Measurements from ENCODE around the gene SCAMP3. TPM values are rescaled to one million over a fixed set of nuclear protein-coding genes. Genes with fewer than 3 reads are reported as not detected.

SCAMP3 gene
- total and polyA plus RNA-seq, 10 of the 15 experiments (the other 5 are each of a cell fraction or from before 2014, with no cell fraction given), result 17.2 to 133 (median 87.3) TPM

GRCh38 chr1:155277902-155278688 is 15.9 kb upstream of the SCAMP3 start (continued):
- TF ChIP-seq FOXK2 (IDR thresholded peaks at IDR 0.05), result no peak
- no peak for TF ChIP-seq LARP7 (IDR thresholded peaks at IDR 0.05)
- no peak for TF ChIP-seq EED (IDR thresholded peaks at IDR 0.05; ENCODE audit: low read depth)
- TF ChIP-seq CREB1 (IDR thresholded peaks at IDR 0.05; ENCODE audit: low read depth), result no peak
- TF ChIP-seq TAF1 (IDR thresholded peaks at IDR 0.05; ENCODE audit: borderline replicate concordance, low read depth, low read length), result no peak
- no peak for TF ChIP-seq HSF1 (IDR thresholded peaks at IDR 0.05; ENCODE audit: low read depth, low read length)
- TF ChIP-seq TCF3 (IDR thresholded peaks at IDR 0.05; ENCODE audit: borderline replicate concordance, insufficient read depth, low read depth, low read length), result no peak
- no peak for TF ChIP-seq IRF5 (IDR thresholded peaks at IDR 0.05; ENCODE audit: borderline replicate concordance)
- peak; percentile 40 to 48 (median 41); a peak in 5 of 6 replicates for TF ChIP-seq CTCF (IDR thresholded peaks at IDR 0.05 in 2 of 3, conservative IDR thresholded peaks at IDR 0.05 in 1 of 3; ENCODE audit: control insufficient read depth in 2 of 3, extremely low read depth in 1 of 3, insufficient read depth in 1 of 3, low read depth in 3 of 3, low read length in 3 of 3)
- TF ChIP-seq SIN3A (IDR thresholded peaks at IDR 0.05; ENCODE audit: low read depth, low read length), result peak; percentile 81
- no peak for TF ChIP-seq SMC3 (IDR thresholded peaks at IDR 0.05; ENCODE audit: borderline replicate concordance, low read length)
- no peak for TF ChIP-seq ETV6 (conservative IDR thresholded peaks at IDR 0.05 in 1 of 2, IDR thresholded peaks at IDR 0.05 in 1 of 2; ENCODE audit: borderline replicate concordance in 1 of 2, low read depth in 1 of 2)
- TF ChIP-seq KLF5 (IDR thresholded peaks at IDR 0.05; ENCODE audit: partially characterized antibody), result no peak
- TF ChIP-seq IKZF1 (conservative IDR thresholded peaks at IDR 0.05), result no peak
- no peak for TF ChIP-seq BRCA1 (IDR thresholded peaks at IDR 0.05; ENCODE audit: low read depth, low read length)
- TF ChIP-seq ATF7 (IDR thresholded peaks at IDR 0.05; ENCODE audit: low read depth), result no peak
- no peak for TF ChIP-seq IRF4 (IDR thresholded peaks at IDR 0.05; ENCODE audit: low read depth, low read length)
- peak; percentile 96 for TF ChIP-seq REST (IDR thresholded peaks at IDR 0.05; ENCODE audit: low read depth, low read length)

Data from GM12878 (cell line).